22Rv1 (cell line): ENCODE data around the gene SAMD8.

ENCODE experiments used
- CTCF ChIP-seq: fragments of 450-650 bp; IDR thresholded peaks from 2 replicates; pipeline ENCODE4 v1.5.1; 2017; ENCODE audit warnings: mild to moderate bottlenecking
- ZFX ChIP-seq: fragments of 450-650 bp; IDR thresholded peaks from 2 replicates; pipeline ENCODE4 v1.6.1; 2017; ENCODE audit warnings: antibody characterized with exemption, borderline replicate concordance

DNA sequence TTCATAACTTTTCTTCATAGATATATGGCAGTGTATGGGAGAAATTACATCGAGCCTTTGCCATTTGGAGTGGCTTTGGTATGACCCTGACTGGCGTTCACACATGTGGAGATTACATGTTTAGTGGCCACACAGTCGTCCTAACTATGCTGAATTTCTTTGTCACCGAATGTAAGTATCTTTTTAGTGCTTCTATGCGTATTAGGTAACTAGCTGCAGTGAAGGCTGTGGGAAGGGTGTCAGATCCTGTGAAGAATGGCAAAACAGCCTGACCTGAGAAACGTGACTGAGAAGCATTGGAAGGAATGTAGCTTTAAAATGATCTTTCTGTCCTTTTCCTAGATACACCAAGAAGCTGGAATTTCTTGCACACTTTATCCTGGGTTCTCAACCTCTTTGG lies 64.6 kb downstream of the SAMD8 start:
- TF ChIP-seq CTCF (no peak), ZFX (no peak)
